GM18870 (cell line): ENCODE measurements around the gene SPINK9.

ENCODE experiments used
- ATAC-seq: cut with Tn5 transposase; IDR thresholded peaks from one replicate; pipeline ENCODE4 v1.9.1; 2021; ENCODE audit warnings: moderate library complexity; ENCODE audit not compliant: unreplicated experiment

Gene SPINK9

DNA sequence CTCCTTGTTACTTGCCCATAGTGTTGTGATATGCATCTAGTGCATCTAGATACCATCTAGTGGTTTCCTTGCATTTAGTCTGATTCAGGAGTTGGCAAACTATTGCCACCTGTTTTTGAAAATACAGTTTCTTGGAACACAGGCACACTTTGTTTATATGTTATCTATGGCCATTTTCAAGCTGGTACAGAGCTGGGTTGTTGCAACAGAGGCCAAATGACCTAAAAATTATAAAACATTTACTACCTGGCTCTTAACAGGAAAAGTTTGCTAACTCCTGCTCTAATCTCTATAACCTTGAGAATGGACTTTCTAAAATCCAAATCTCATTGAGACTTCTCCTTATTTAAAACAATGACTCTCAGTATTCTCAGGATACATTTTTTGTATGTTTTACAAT lies 29.0 kb downstream of the SPINK9 start:
- no peak for ATAC-seq

GRCh38 chr5:148368299-148368698 lies 32.9 kb downstream of the SPINK9 start:
- ATAC-seq: no peak

DNA sequence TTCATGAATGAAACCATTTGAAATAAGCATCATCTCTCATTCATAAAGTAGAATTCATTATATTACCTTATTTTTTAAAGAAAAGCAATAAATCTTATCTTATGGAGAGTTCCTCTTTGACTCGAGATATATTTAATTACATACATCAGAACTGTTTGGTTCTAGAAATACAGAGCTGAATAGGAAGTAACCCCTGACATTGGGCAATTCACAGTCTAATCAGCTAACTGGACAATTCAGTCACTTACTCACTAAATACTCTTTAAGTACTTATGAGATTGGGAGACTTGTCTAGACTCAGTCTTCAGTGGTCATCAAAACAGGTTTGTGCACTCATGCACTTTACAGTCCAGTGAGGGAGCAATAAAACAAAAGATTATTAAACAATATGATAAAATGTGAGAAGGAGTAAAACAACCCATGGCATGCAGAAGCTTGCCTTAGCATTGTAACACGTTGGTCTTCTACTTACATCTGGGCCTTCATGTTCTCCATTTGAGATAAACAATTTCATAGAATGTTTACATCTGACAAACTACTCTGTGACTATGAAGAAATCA lies 36.9 kb downstream of the SPINK9 start:
- ATAC-seq: no peak

- no peak for ATAC-seq
These were observed 37.5 kb downstream of the SPINK9 start for GRCh38 chr5:148372893-148373292.

- ATAC-seq: peak; percentile 91
These were observed 39.5 kb downstream of the SPINK9 start for GRCh38 chr5:148374690-148375360.

- ATAC-seq: no peak
These were observed 40.8 kb downstream of the SPINK9 start for GRCh38 chr5:148376198-148376597.

DNA sequence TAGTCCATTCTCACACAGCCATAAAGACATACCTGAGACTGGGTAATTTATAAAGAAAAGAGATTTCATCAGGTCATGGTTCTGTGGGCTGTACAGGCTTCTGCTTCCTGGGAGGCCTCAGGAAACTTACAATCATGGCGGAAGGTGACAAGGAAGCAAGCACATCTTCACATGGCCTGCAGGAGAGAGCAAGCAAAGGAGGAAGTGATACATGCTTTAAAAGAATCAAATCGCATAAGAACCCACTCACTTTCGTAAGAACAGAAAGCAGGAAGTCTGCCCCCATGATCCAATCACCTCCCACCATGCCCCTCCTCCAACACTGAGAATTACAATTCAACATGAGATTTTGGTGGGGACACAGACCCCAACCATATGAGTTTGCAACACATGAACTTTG lies 43.3 kb downstream of the SPINK9 start:
- ATAC-seq: no peak

DNA sequence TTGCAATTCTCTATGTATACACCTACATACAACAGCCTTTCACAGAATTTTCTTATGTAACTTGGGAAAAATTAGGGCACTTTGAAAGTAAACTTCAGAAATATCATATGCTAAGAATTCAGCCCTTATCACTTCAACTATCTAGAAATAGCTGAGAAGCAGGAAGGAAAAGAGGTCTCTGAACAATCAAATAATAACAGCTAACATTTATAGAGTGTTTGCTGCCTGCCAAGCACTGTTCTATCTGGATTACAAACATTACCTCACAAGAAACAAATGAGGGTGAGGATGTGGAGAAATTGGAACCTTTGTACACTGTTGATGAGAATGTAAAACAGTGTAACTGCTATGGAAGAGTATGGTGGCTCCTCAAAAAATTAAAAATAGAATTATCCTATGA lies 44.0 kb downstream of the SPINK9 start:
- ATAC-seq: no peak

- ATAC-seq: no peak
These were observed 46.5 kb downstream of the SPINK9 start for GRCh38 chr5:148381906-148382305.

DNA sequence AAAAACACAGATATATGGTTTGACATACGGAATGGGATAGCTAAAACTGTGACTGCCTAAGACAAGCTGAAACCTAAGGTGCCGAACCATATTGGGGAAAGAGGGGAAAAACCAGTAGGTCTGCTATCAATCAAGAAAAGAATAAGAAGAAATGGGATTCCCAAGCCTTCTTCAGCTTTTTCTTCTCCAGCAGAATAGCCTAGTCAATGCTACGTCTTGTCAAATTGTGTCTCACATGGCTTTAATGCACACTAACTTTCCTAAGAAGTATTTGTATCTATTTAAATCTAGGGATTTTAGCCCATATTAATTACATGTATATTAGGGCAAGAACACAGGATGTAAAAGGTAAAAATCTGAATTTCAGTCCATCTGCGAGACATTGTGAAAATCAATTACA lies 47.6 kb downstream of the SPINK9 start:
- no peak for ATAC-seq

DNA sequence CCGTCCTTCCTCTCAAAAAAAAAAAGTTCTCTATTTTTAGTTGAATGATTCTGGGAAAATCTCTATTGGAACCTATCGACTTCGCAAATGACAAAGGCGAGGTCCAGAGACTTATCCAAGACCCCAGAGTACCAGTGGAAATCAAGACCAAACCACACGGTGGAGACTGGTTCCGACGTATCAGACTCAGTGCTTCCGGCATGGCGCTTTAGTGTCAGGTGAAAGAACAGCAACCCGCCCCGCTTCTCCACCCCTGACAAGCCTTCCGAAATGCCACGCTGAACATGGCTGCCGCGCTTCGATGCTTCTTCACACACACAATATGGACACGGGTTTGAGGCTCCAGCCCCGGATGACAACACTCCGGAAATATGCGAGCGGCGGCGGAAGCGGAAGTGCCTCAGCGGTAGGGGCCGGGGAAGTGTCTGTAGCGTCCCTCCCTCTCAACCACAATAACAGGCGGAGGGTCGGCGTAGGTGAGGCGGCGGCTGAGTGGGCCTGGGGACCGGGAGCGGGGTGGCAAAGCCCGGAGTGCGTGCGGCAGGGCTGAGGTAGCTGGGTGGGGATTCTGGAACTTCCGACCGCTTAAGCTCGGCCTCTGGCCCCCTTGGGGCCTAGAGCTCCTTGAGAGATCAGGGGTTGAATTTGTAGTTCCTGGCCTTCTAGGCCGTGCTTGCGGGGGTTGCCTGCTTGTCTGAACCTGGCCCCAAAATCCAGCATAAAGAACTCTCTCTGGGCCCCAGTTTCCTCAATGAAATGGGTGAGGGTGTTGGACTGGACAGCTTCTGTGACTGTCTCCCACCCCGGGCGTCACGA lies 48.4 kb downstream of the SPINK9 start, which contains the start of gene FBXO38:
Gene FBXO38 (plus strand): TSS at position 395 of the 816 bp plus-strand sequence. CDS start 10,819 bp downstream, outside the sequence.
- peak; percentile 100 for ATAC-seq

- ATAC-seq: no peak
These were observed 49.0 kb downstream of the SPINK9 start for GRCh38 chr5:148384380-148384737.

DNA sequence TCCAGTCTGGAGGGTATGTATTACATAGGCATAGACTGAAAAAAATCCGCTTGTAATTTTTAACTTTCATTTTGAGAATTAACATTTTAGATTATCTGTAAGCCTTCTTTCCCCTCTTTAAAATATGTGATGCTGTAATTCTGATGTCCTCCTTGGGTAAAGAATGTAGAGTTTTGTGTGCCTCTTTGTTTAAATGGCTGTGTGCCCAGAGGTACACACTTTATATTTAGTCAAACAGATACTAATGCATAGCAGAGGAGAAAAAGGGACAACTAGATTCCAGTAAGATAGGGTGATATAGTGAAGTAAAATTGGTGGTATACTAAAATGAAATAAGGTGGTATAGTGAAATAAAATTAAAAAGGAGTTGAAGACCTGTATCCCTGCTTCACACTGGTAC lies 49.7 kb downstream of the SPINK9 start:
- no peak for ATAC-seq

DNA sequence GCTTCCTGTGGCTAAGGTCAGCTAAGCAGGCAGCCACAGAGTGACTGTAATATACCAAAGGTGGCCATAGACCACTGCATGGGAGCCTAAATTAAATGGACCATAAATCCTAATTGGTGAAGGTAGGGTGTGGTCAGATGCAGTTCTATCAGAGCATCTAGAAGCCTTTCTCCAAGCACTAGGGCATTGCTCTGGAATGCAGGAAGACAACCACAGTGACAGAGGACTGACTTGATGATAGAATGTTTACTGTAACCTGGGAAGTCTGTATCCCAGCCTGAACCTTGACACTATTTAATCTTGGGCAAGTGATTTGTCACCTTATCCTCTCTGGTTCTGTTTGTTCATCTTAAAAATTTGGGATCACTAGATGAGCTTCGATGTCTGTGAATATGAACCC lies 50.7 kb downstream of the SPINK9 start:
- no peak for ATAC-seq

- ATAC-seq: no peak
These were observed 52.0 kb downstream of the SPINK9 start for GRCh38 chr5:148387325-148387724.

DNA sequence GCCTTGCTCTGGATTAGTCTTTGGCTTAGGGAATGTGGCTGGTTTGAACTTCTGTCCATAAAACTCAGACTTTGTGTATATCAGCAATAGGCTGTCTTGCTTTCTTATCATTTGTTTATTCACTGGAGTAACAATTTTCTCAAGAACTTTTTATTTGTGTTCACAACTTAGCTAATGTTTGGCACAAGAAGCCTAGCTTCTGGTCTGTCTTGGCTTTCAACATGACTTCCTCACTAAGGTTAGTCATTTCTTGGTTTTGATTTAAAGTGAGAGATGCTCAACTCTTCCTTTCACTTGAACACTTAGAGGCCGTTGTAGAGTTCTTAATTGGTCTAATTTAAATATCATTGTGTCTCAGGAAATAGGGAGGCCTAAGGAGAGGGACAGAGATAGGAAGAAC lies 53.3 kb downstream of the SPINK9 start:
- peak; percentile 39 for ATAC-seq
